DMS79 treated with DMSO at 0.1 percent for 48 hours (cell line): ENCODE data around the gene SCRN2.

Experiments
- DNase-seq: peaks from one replicate; lab custom pipeline; 2025; lab: John Stamatoyannopoulos, UW

SCRN2 gene

GRCh38 chr17:47804461-47804860 lies 36.6 kb downstream of the SCRN2 start:
- DNase-seq: no peak

- no peak for DNase-seq
Measured at GRCh38 chr17:47803751-47804150, 37.3 kb downstream of the SCRN2 start.

DNA sequence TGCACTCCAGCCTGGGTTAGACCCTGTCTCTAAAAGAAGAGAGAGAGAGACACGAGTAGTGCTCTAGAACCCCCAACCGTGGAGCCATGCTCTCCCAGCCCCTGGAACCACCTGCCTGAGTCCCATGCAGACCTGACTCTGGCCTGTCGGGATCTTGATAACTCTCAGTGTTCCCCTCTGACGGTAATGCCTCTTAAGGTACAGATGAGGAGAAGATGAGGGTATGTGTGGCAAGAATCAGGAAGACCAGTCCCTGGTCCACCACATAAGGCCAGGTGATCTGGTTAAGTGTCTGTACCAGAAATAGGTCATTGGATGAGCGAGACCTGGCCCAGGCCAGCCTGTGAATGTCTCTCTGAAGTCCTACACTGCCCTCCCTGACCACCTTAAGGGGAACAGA lies 37.9 kb downstream of the SCRN2 start:
- DNase-seq: no peak

DNA sequence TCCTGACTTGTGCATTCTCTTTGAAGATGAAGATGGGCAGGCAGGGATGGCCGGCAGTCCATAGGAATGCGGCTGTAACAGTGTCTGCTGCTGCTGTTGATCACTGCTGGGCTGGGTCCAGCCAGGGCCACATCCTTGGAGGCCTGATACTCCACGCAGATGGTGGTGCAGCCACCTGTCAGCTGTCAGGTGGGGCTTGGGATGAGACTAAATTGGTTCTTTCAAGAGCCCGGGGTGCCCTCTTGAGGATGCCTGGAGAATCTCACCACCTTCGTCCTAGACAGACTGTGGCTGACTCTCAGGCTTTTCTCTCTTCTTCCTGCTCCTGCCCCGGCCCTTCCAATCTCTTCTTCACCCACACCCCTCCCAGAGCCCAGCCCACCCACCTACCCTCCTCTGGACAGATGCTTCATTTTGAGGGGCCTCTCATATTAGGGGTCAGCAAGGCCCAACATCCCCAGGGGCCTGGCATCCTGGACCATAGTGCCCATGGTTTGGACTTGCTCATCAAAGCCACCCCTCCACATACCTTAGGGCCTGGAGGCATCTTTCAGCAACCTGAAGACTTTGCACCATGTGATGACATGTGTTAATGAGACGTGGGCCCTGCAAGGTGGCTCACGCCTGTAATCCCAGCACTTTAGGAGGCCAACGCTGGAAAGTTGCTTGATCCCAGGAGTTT lies 38.6 kb downstream of the SCRN2 start:
- DNase-seq: peak; percentile 37

DNA sequence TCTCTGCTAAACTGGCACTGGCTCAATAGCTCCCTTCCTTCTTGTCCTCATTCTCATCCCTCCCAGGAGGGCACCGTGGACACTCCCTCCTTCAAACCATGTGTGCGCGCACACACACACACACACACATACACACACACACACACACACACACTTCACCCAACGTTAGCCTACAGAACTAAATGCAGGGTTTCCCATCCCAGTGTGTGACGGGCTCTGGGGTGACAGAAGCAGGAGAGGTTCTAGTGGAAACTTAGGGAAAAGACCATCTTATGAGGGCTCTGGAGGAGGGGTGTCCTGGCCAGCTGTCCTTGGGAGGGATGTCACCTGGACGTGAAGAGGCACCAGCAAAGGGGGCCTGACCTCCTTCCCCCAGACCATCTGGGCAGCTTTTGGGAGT lies 39.2 kb downstream of the SCRN2 start:
- no peak for DNase-seq

DNA sequence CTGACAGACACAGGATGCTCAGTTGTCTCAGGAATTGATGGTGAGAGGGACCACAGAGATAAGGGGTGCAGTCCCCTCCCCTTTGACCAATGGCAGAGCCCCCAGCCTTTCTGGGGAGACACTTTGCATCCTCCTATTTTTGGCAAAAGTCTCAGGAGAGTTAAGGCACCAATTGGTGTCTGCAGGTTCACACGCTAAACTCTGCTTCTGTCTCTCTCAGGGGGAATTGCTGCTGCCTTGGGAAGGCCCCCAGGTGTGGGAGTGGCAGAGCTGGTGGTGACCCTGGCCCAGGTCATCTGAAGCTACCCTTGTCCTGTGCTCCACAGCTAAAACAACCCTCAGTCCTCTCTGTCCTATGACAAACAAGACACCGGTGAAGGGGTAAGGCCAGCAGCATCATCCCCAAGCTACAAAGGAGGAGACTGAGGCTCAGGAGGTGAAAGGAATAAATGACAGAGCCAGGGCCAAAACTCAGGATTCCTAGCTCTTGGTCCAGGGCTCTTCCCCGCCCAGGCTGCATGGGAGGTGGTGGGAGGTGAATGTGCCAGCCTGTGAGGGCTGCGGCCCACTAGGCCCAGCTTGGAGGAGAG lies 39.8 kb downstream of the SCRN2 start:
- DNase-seq: no peak

GRCh38 chr17:47800686-47801085 lies 40.4 kb downstream of the SCRN2 start:
- no peak for DNase-seq

DNA sequence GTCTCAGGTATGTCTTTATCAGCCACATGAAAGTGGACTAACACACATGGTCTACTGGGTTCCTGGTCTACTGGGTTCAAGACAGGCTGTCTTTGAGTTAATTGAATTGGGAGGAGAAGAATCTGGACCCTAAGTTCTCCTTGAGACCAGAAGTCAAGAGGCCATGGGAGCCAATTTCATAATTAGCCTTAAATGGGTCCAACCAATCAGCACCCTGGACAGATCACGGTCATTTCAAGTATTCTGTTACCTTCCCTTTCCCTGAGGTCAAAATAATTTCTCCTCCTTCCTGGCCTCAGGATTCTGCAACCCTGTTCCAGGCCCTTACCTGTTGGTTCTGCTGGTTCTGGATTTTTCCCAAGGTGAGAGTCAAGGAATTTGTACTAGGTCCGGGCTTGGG lies 43.3 kb downstream of the SCRN2 start:
- DNase-seq: no peak

DNA sequence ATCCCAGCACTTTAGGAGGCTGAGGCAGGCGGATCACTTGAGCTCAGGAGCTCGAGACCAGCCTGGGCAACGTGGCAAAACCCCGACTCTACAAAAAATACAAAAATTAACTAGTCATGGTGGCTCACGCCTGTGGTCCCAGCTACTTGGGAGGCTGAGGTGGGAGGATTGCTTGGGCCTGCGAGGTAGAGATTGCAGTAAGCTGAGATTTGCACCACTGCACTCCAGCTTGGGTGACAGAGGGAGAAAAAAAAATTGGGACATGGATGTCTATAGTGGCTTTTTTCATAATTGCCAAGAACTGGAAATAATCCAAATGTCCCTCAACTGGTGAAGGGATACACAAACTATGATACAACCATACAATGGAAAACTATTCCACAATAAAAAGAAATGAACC lies 48.1 kb downstream of the SCRN2 start:
- DNase-seq: no peak

DNA sequence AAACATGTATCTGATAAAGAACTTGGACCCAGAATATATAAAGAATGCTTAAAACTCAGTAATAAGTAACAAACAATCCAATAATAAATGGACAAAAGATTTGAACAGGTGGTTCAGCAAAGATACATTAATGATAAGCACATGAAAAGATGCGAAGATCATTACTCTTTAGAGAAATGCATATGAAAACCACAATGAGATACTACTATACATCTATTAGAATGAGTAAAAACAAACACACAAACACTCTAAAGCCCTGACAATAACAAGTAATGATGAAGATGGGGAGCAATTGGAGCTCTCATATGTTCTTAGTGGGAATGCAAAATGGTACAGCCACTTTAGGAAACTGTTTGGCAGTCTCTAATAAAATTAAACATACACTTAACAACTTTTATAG lies 48.6 kb downstream of the SCRN2 start:
- no peak for DNase-seq

GRCh38 chr17:47791025-47791424 lies 50.0 kb downstream of the SCRN2 start:
- DNase-seq: no peak

GRCh38 chr17:47789611-47790561 lies 51.2 kb downstream of the SCRN2 start:
- peak; percentile 52 for DNase-seq
